GM12878 (cell line): ENCODE results near the gene MYH7B. TPM values are rescaled to one million over a fixed set of nuclear protein-coding genes. Genes with fewer than 3 reads are reported as not detected.

Experiments used
- ATAC-seq: fragments of 200-7000 bp; cut with Tn5 transposase; 3 replicates; pipeline ENCODE4 v1.9.1; 2020; ENCODE audit warnings: mild to moderate bottlenecking, moderate library complexity
- BruUV-seq: library from RNA; stranded (reverse); fragments of 400-500 nt; replicated peaks from 2 replicates; lab custom pipeline; 2021; lab: Mats Ljungman, UMichigan
- CTCF ChIA-PET: fragments of 300-600 bp; sonication (Branson Sonifier 250); formaldehyde crosslinking; extraction: SDS; loops from one replicate; lab custom pipeline; 2021; ENCODE audit warnings: inconsistent platforms; lab: Yijun Ruan, JAX
- POLR2A ChIA-PET: fragments of 350-600 bp; formaldehyde crosslinking; extraction: SDS; loops from one replicate; lab custom pipeline; 2021; ENCODE audit warnings: inconsistent platforms; lab: Charles Lee
- RAD21 ChIA-PET: fragments of 300-600 bp; sonication (Branson Sonifier 250); formaldehyde crosslinking; loops from one replicate; lab custom pipeline; 2023; ENCODE audit warnings: antibody characterized with exemption; ENCODE audit not compliant: unreplicated experiment; lab: Charles Lee
- SMC1A ChIA-PET: fragments of 300-600 bp; sonication (Branson Sonifier 250); formaldehyde crosslinking; loops from one replicate; lab custom pipeline; 2023; ENCODE audit not compliant: unreplicated experiment, uncharacterized antibody; lab: Charles Lee
- DNase-seq: peaks from one replicate; pipeline ENCODE4 v3.0.0-alpha.2; 2011; ENCODE audit warnings: low read depth, low spot score
- FAIRE-seq: peaks from 3 replicates; lab custom pipeline; 2011; peaks lifted over from hg19 to GRCh38; lab: Jason Lieb, UNC
- H2AFZ ChIP-seq: 2 replicates; pipeline ENCODE4 v1.6.0; 2011; ENCODE audit warnings: low read depth, low read length, control low read depth; ENCODE audit not compliant: control insufficient read depth
- H3K27ac ChIP-seq: 2 replicates; pipeline ENCODE4 v1.5.1; 2011; ENCODE audit warnings: control low read depth; ENCODE audit not compliant: control insufficient read depth, insufficient read depth
- H3K27me3 ChIP-seq, 2 experiments: replicated peaks in 1 of 2; 2 replicates each; pipeline versions ENCODE4 v1.6.0 to v1.6.1; 2011; ENCODE audit warnings: low read length in 1 of 2; ENCODE audit not compliant: control insufficient read depth in 2 of 2, insufficient read depth in 2 of 2
- H3K36me3 ChIP-seq, 2 experiments: 2 replicates each; pipeline ENCODE4 v1.5.1; 2011; ENCODE audit warnings: low read length in 1 of 2; ENCODE audit not compliant: control insufficient read depth in 2 of 2, insufficient read depth in 2 of 2
- H3K4me1 ChIP-seq: 2 replicates; pipeline ENCODE4 v1.6.1; 2011; ENCODE audit warnings: mild to moderate bottlenecking, low read length, moderate library complexity, mixed read lengths; ENCODE audit not compliant: control insufficient read depth, insufficient read depth
- H3K4me2 ChIP-seq: 2 replicates; pipeline ENCODE4 v1.6.0; 2011; ENCODE audit warnings: control low read depth; ENCODE audit not compliant: control insufficient read depth, insufficient read depth
- H3K4me3 ChIP-seq: fragments of 200-600 bp; sonication (generic); 2 replicates; pipeline ENCODE4 v1.5.1; 2016
- H3K79me2 ChIP-seq: 2 replicates; pipeline ENCODE4 v1.6.0; 2011; ENCODE audit warnings: low read length; ENCODE audit not compliant: control insufficient read depth, insufficient read depth
- H3K9ac ChIP-seq: 2 replicates; pipeline ENCODE4 v1.8.0; 2011; ENCODE audit warnings: low read length, control low read depth, mixed read lengths; ENCODE audit not compliant: control insufficient read depth, insufficient read depth
- H3K9me3 ChIP-seq: replicated peaks from 3 replicates; pipeline ENCODE4 v1.5.1; 2011; ENCODE audit warnings: mild to moderate bottlenecking, low read length; ENCODE audit not compliant: control insufficient read depth, insufficient read depth
- H4K20me1 ChIP-seq: 2 replicates; pipeline ENCODE4 v1.6.0; 2011; ENCODE audit not compliant: control insufficient read depth, insufficient read depth
- ATF2 ChIP-seq: IDR thresholded peaks from 2 replicates; pipeline ENCODE4 v1.6.1; 2012; ENCODE audit warnings: low read length, inconsistent platforms
- BMI1 ChIP-seq: fragments of 450-650 bp; IDR thresholded peaks from 2 replicates; pipeline ENCODE4 v1.6.1; 2016; ENCODE audit warnings: mild to moderate bottlenecking, moderate library complexity, borderline replicate concordance
- HDGF ChIP-seq: fragments of 450-650 bp; IDR thresholded peaks from 2 replicates; pipeline ENCODE4 v1.6.1; 2016; ENCODE audit warnings: antibody characterized with exemption
- KAT2A ChIP-seq: conservative IDR thresholded peaks from 2 replicates; pipeline ENCODE4 v1.6.1; 2011; ENCODE audit warnings: low read depth, low read length; ENCODE audit not compliant: control insufficient read depth
- NBN ChIP-seq: fragments of 450-650 bp; IDR thresholded peaks from 2 replicates; pipeline ENCODE4 v1.6.1; 2016
- NKRF ChIP-seq: fragments of 450-650 bp; conservative IDR thresholded peaks from 2 replicates; pipeline ENCODE4 v1.6.1; 2017; ENCODE audit warnings: mild to moderate bottlenecking, moderate library complexity
- RCOR1 ChIP-seq: conservative IDR thresholded peaks from 2 replicates; pipeline ENCODE4 v1.6.1; 2012; ENCODE audit warnings: low read depth, low read length, improper control_type of control experiment
- SMAD1 ChIP-seq: fragments of 450-650 bp; IDR thresholded peaks from 2 replicates; pipeline ENCODE4 v1.6.1; 2018; ENCODE audit warnings: mild to moderate bottlenecking, low read depth; ENCODE audit not compliant: partially characterized antibody
- WGBS: methylation state at CpG from one replicate; pipeline ENCODE4 v1.1.6; 2016; ENCODE audit warnings: low lambda C conversion rate; ENCODE audit not compliant: insufficient replicate concordance, insufficient coverage; ENCODE audit errors: missing lambda C conversion rate; 5-methylcytosine and 5-hydroxymethylcytosine counted together
- in situ Hi-C: fragments of 300-500 bp; cut with MboI; formaldehyde crosslinking; loops from 9 replicates; pipeline ENCODE4 v1.14.3; 2018; ENCODE audit warnings: mixed read lengths
- intact Hi-C: fragments of 100-400 bp; cut with micrococcal nuclease; formaldehyde crosslinking; loops from one replicate; pipeline ENCODE4 v1.14.2; 2022; ENCODE audit not compliant: unreplicated experiment
- polyA plus RNA-seq, 11 experiments: library from polyadenylated mRNA; depleted of rRNA in 4 of 11; unstranded in 6 of 11; stranded (reverse) in 5 of 11; fragments of >200 nt; fragmentation: Nextera tagmentation in 4 of 11; fragmentation: Illumina TruSeq in 1 of 11; extraction: Ambion mirVana in 4 of 11; extraction: Trizol in 1 of 11; gene quantifications; 1 replicate in 1 of 11; 2 replicates in 10 of 11; pipeline versions ENCODE4 v1.2.1 to v1.2.3, GENCODE V29; 2011 to 2016; ENCODE audit warnings: inconsistent platforms in 2 of 11, missing spikeins in 2 of 11, low read depth in 1 of 11
- total RNA-seq, 4 experiments: library from RNA; depleted of rRNA in 3 of 4; stranded (reverse); fragments of >200 nt in 3 of 4; fragmentation: Illumina TruSeq in 1 of 4; extraction: Trizol in 1 of 4; gene quantifications; 2 replicates each; pipeline versions ENCODE4 v1.2.1 to v1.2.3, GENCODE V29; 2013 to 2021

The MYH7B gene
- total and polyA plus RNA-seq, 10 of the 15 experiments (the other 5 are each of a cell fraction or from before 2014, with no cell fraction given) = 0.01 to 0.40 (median 0.20) TPM; not detected in 3

GRCh38 chr20:34986311-34987287 lies 30.9 kb downstream of the MYH7B start (continued):
- TF ChIP-seq NKRF (no peak), ATF2 (no peak), HDGF (no peak), KAT2A (no peak), RCOR1 (no peak)

GRCh38 chr20:34987288-34988190 lies 31.9 kb downstream of the MYH7B start:
- intact Hi-C loops = no loop called here
- POLR2A ChIA-PET = no interaction called here
- in situ Hi-C loops = no loop called here
- H2AFZ ChIP-seq = no peak overlapping the region
- no peaks in the 10 kb centered on the region for H3K4me1 ChIP-seq
- no peak overlapping the region for H3K9ac ChIP-seq
- ATAC-seq (no peak), DNase-seq (no peak), FAIRE-seq (no peak)
- H3K79me2 ChIP-seq = no peaks in the 10 kb centered on the region
- H3K9me3 ChIP-seq = no peaks in the 10 kb centered on the region
- SMC1A ChIA-PET = no interaction called here
- no peak overlapping the region for H3K27ac ChIP-seq
- RAD21 ChIA-PET = no interaction called here
- no TSS peak for BruUV-seq
- CTCF ChIA-PET = no interaction called here
- no peak overlapping the region for H3K4me3 ChIP-seq
- H4K20me1 ChIP-seq = no peaks in the 10 kb centered on the region
- H3K27me3 ChIP-seq = no peaks in the 10 kb centered on the region
- 66% methylated on average over 15 of the region's 15 CpGs for WGBS
- TF ChIP-seq BMI1 (no peak), NBN (no peak), SMAD1 (no peak)
- TF ChIP-seq, all 136 proteins: peak for 0
- no peak overlapping the region for H3K4me2 ChIP-seq
- no peaks in the 10 kb centered on the region for H3K36me3 ChIP-seq
